Natural killer cell (primary cell): ENCODE measurements around the gene PNMA1. TPM values are rescaled to one million over a fixed set of nuclear protein-coding genes. Genes with fewer than 3 reads are reported as not detected.
A peak's percentile ranks its signal among the peaks of the same experiment; 100 is the strongest.

Source experiments
- ATAC-seq, 3 donors: fragments of 150-1000 bp in 2 of 3; fragments of 200-7000 bp in 1 of 3; cut with Tn5 transposase; 1 replicate in 1 of 3; 2 replicates in 2 of 3; pipeline ENCODE4 v1.10.0; 2021; ENCODE audit warnings: mild to moderate bottlenecking in 2 of 3, moderate library complexity in 2 of 3
- DNase-seq, 2 donors: peaks; one replicate each; pipeline versions ENCODE4 v3.0.0 to v3.0.0-alpha.2; 2013 to 2021; ENCODE audit warnings: mixed read lengths in 1 of 2
- H3K27ac ChIP-seq: one replicate; pipeline ENCODE4 v1.5.1; 2013; ENCODE audit warnings: mild to moderate bottlenecking, low read length
- H3K27me3 ChIP-seq: one replicate; pipeline ENCODE4 v1.6.1; 2013; ENCODE audit warnings: low read length; ENCODE audit not compliant: control insufficient read depth, insufficient read depth
- H3K36me3 ChIP-seq: one replicate; pipeline ENCODE4 v1.6.1; 2013; ENCODE audit warnings: low read length; ENCODE audit not compliant: control insufficient read depth, insufficient read depth
- H3K4me1 ChIP-seq: one replicate; pipeline ENCODE4 v1.6.1; 2013; ENCODE audit warnings: low read length; ENCODE audit not compliant: control insufficient read depth, insufficient read depth
- H3K4me3 ChIP-seq: one replicate; pipeline ENCODE4 v1.5.1; 2013; ENCODE audit warnings: low read length
- H3K9me3 ChIP-seq: one replicate; pipeline ENCODE4 v1.6.1; 2013; ENCODE audit warnings: low read length; ENCODE audit not compliant: control insufficient read depth, insufficient read depth
- H3K27ac Mint-ChIP-seq, 2 donors: one replicate each; pipeline ENCODE4 v1.8.0; 2022; ENCODE audit warnings: mild to moderate bottlenecking in 2 of 2, mixed read lengths in 2 of 2, moderate library complexity in 1 of 2
- H3K27me3 Mint-ChIP-seq, 2 donors: one replicate each; pipeline ENCODE4 v1.8.0; 2022; ENCODE audit warnings: low read depth in 2 of 2, mixed read lengths in 2 of 2
- H3K36me3 Mint-ChIP-seq: one replicate; pipeline ENCODE4 v1.8.0; 2022; ENCODE audit warnings: mixed read lengths
- H3K4me1 Mint-ChIP-seq, 2 donors: one replicate each; pipeline ENCODE4 v1.8.0; 2022; ENCODE audit warnings: mixed read lengths in 2 of 2
- H3K4me3 Mint-ChIP-seq: one replicate; pipeline ENCODE4 v1.8.0; 2022; ENCODE audit warnings: mild to moderate bottlenecking, moderate library complexity, mixed read lengths
- H3K9me3 Mint-ChIP-seq, 2 donors: one replicate each; pipeline ENCODE4 v1.8.0; 2022; ENCODE audit warnings: mixed read lengths in 2 of 2
- WGBS: methylation state at CpG from one replicate; pipeline ENCODE4 v1.1.7; 2013; ENCODE audit warnings: missing lambda C conversion rate; ENCODE audit not compliant: insufficient coverage; 5-methylcytosine and 5-hydroxymethylcytosine counted together
- intact Hi-C: fragments of 100-400 bp; cut with micrococcal nuclease; formaldehyde crosslinking; loops from one replicate; pipeline ENCODE4 v1.14.2; 2022
- total RNA-seq, 4 donors: library from RNA; stranded (reverse); fragments of 120-200 nt in 1 of 4; gene quantifications; one replicate each; pipeline versions ENCODE4 v1.2.3 to v1.2.4, GENCODE V29; 2013 to 2022
- TF ChIP-seq, protein P1 (sequence below): fragments of 200-600 bp; IDR thresholded peaks from one replicate; pipeline ENCODE4 v1.8.0; 2022; ENCODE audit warnings: antibody characterized with exemption

Gene PNMA1
- total RNA-seq, 3 donors from 2014 or later (not counting 1 experiment from before 2014, with no cell fraction given), result 26.0 to 32.3 (median 28.9) TPM

DNA sequence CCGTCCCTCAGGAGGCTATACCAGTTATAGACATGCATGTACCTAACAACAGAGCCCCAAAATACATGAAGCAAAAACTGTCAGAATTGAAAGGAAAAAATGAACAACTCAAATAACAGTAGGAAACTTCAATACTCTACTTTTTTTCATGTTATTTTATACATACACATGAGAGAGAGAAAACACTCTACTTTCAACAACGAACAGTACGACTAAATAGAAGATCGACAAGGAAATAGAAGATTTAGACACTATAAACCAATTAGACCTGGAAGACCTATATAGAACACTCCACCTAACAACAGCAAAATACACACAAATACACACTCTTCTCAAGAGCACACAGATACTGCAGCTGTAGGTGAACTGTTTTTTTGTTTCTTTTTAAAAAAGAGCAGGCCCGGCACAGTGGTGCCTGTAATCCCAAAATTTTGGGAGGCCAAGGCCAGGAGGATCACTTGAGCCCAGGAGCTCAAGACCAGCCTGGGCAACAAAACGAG is 34.7 kb upstream of the PNMA1 start:
- no peaks in the 10 kb centered on the region for H3K27me3 Mint-ChIP-seq
- ATAC-seq (no peak), DNase-seq (no peak)
- 76% methylated on average over 5 of the region's 6 CpGs for WGBS
- no peaks in the 10 kb centered on the region for H3K36me3 Mint-ChIP-seq
- TF ChIP-seq, protein P1, sequence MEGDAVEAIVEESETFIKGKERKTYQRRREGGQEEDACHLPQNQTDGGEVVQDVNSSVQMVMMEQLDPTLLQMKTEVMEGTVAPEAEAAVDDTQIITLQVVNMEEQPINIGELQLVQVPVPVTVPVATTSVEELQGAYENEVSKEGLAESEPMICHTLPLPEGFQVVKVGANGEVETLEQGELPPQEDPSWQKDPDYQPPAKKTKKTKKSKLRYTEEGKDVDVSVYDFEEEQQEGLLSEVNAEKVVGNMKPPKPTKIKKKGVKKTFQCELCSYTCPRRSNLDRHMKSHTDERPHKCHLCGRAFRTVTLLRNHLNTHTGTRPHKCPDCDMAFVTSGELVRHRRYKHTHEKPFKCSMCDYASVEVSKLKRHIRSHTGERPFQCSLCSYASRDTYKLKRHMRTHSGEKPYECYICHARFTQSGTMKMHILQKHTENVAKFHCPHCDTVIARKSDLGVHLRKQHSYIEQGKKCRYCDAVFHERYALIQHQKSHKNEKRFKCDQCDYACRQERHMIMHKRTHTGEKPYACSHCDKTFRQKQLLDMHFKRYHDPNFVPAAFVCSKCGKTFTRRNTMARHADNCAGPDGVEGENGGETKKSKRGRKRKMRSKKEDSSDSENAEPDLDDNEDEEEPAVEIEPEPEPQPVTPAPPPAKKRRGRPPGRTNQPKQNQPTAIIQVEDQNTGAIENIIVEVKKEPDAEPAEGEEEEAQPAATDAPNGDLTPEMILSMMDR, result no peak
- peaks cover 3% of the 10 kb centered on the region for H3K36me3 ChIP-seq
- peak overlapping the region; percentile 92 to 96 for H3K27ac Mint-ChIP-seq
- peaks cover 87 to 97% of the 10 kb centered on the region in 2 donors for H3K4me1 Mint-ChIP-seq
- no peaks in the 10 kb centered on the region for H3K9me3 Mint-ChIP-seq
- H3K4me3 ChIP-seq, result no peak overlapping the region
- intact Hi-C loops, result no loop called here
- no peaks in the 10 kb centered on the region for H3K9me3 ChIP-seq
- peak overlapping the region; percentile 65 for H3K4me3 Mint-ChIP-seq
- no peaks in the 10 kb centered on the region for H3K27me3 ChIP-seq
- peaks cover 96% of the 10 kb centered on the region for H3K4me1 ChIP-seq
- peak overlapping the region; percentile 41 for H3K27ac ChIP-seq

DNA sequence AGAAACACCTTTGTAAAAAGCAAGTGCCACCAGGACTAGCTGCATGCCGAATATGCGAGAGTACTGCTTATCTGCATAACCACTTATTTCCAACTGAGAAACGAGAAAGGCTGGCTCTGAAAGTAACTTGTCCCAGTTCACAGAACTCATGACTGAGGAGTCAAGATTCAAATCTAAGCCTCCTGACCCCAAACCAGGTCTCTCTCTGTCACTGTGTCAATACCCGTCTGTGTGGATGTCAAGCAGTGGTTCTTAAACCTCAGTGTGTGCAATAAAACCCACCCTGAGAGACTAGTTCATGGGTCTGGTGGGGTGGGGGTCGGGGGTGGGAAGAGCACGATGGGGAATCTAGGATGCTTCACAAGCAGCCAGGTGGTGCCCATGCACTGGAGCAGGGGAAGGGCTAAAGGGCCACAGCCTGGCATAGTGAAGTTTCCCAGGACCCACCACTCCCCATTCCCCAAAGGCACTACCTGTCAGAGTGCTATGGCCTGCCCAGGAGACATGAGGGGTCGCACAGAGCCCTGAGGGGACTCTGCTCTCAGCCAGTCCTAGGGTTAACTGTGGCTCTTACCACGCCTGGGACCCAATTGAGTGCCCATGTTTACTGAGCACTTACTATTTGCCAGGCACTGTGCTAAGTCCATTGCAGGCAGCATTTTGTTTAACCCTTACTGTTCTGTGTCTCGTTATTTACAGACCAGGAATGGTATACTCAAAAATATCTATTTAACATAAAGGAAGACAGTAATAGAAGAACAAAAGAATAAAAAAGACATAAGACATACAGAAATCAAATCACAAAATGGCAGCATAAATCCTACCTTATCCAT is 33.4 kb upstream of the PNMA1 start:
- Mint-ChIP-seq H3K27ac (peak overlapping the region; percentile 92 to 96), H3K27me3 (no peaks in the 10 kb centered on the region), H3K4me1 (peaks cover 87 to 97% of the 10 kb centered on the region in 2 donors), H3K4me3 (no peak overlapping the region), H3K9me3 (no peaks in the 10 kb centered on the region), H3K36me3 (no peaks in the 10 kb centered on the region)
- peaks cover 96% of the 10 kb centered on the region for H3K4me1 ChIP-seq
- H3K4me3 ChIP-seq, result no peak overlapping the region
- no peak for ATAC-seq
- TF ChIP-seq, protein P1, result no peak
- 67% methylated on average over 9 of the region's 9 CpGs for WGBS
- no peaks in the 10 kb centered on the region for H3K9me3 ChIP-seq
- peaks cover 3% of the 10 kb centered on the region for H3K36me3 ChIP-seq
- no peaks in the 10 kb centered on the region for H3K27me3 ChIP-seq
- H3K27ac ChIP-seq, result no peak overlapping the region
- no peak for DNase-seq
- intact Hi-C loops, result no loop called here

GRCh38 chr14:73746520-73747378 is 32.6 kb upstream of the PNMA1 start:
- H3K36me3 Mint-ChIP-seq, result no peaks in the 10 kb centered on the region
- Histone ChIP-seq H3K36me3 (peaks cover 3% of the 10 kb centered on the region), H3K27me3 (no peaks in the 10 kb centered on the region), H3K9me3 (no peaks in the 10 kb centered on the region), H3K4me1 (peaks cover 96% of the 10 kb centered on the region), H3K4me3 (no peak overlapping the region), H3K27ac (no peak overlapping the region)
- H3K4me3 Mint-ChIP-seq, result peak overlapping the region; percentile 14
- no peaks in the 10 kb centered on the region for H3K27me3 Mint-ChIP-seq
- H3K27ac Mint-ChIP-seq, result peak overlapping the region; percentile 53 to 96
- peaks cover 87 to 97% of the 10 kb centered on the region in 2 donors for H3K4me1 Mint-ChIP-seq
- no peaks in the 10 kb centered on the region for H3K9me3 Mint-ChIP-seq
- TF ChIP-seq, protein P1, result no peak
- WGBS, result 61% methylated on average over 6 of the region's 6 CpGs
- intact Hi-C loops, result no loop called here
- DNase-seq (no peak), ATAC-seq (no peak)
